ENCODE results near the gene TEX44.

TEX44 gene

DNA sequence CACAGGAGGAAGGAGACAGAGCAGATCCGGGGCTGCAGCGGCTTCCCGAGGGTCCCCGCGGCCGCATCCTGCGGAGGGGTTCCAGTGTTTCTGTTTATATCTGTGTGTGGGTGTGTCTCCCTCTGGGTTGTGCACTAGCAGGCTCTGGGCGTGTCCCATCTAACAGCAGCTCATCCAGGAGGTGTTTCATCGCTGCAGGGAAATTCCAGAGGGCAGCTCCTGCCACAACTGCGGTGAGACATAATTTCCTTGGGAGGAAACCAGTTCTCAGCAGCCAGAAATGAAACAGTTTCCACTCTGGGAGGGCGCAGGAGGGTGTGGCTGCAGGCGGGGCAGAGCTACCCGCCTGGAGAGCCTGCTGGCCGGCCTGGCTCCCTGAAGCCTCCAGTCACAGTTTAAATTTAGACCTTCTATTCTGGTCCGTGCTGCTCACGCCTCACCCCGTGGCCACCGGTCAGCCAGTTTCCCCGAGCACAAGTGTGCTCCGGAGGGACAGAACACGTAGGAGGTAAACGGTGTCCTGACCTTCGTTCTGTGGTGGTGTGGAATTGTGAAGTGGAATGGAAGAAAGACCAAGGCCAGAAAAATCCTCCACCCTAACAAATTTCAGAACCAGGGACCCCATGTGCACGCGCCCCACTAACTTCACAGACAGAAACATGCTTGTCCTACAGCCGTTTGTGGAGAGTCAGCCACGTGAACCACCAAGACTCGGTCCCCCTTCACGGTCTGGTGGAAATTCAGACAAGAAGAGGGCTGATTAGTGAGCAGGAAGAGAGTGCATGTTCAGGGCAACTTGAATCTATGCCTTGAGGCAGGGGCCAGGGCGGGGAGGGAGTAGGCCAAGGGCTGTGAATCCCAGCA is 50.2 kb downstream of the TEX44 start:
- H3K36me3 ChIP-seq (replicated peaks) = no peaks in the 10 kb centered on the region
- in situ Hi-C loops (cut with MboI; ENCODE audit: low sequenced_read_pairs) = no loop called here

DNA sequence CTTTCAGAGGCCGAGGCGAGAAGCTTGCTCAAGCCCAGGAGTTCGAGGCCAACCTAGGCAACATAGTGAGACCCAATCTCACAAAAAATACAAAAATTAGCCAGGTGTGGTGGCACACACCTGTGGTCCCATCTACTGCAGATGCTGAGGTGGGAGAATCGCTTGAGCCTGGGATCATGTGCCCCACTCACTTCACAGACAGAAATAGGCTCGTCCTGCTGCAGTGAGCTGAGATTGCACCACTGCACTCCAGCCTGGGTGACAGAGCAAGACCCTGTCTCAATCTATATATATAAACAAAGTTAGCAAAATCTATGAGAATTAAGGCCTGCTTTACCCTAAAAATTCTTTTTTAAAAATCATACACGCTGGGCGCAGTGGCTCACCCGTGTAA is 50.8 kb downstream of the TEX44 start:
- in situ Hi-C loops (cut with MboI; ENCODE audit: low sequenced_read_pairs) = no loop called here
- DNase-seq (ENCODE audit: low spot score in 2 of 2) = no peak
- H3K4me3 ChIP-seq = no peak overlapping the region
- H3K4me1 ChIP-seq = peaks cover 10% of the 10 kb centered on the region
- H3K36me3 ChIP-seq (replicated peaks) = no peaks in the 10 kb centered on the region
- no peaks in the 10 kb centered on the region for H3K27me3 ChIP-seq (ENCODE audit: low read depth)
- H3K9me3 ChIP-seq = no peaks in the 10 kb centered on the region

More for the DNA sequence above, 50.2 kb downstream of the TEX44 start:
- Histone ChIP-seq H3K27me3 (ENCODE audit: low read depth) (no peaks in the 10 kb centered on the region), H3K9me3 (no peaks in the 10 kb centered on the region), H3K4me3 (peak overlapping the region; percentile 5; the same call in 1 of the 2 replicates), H3K4me1 (peaks cover 10% of the 10 kb centered on the region)
- peak; percentile 85 to 88 for DNase-seq (ENCODE audit: low spot score in 2 of 2)
